ENCODE measurements around the gene CACNA1I.

CACNA1I gene

DNA sequence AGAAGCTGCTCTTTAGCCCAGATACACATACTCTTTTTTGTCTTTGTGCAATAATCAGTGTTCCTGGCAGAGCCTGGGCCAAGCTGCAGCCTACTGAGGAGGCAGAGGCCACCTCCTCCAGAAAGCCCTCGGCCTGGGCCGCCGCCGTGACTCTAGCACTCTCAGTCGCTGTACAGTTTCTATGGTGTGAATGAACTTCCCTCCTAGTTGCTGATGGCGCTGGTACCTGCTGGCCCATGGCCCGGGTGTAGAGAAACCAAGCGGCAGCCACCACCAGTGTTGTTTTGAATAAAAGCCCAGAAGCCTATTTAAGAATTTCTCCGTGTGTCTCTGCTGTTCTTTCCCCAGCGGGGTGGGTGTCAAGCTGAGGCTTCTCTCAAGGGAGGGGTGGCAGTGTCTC lies 118.9 kb downstream of the CACNA1I start:
- WGBS (ENCODE audit: extremely low coverage, insufficient coverage, low lambda C conversion rate) = no CpG with 5 or more reads among the region's 10 CpGs
- Histone ChIP-seq H2BK15ac (replicated peaks; ENCODE audit: low read depth) (no peak overlapping the region), H3K9ac (ENCODE audit: low read length) (no peak overlapping the region), H4K8ac (ENCODE audit: low read depth, low read length) (no peak overlapping the region), H3K36me3 (ENCODE audit: control insufficient read depth, insufficient read depth, low read length) (no peaks in the 10 kb centered on the region), H3K27me3 (ENCODE audit: insufficient read depth, low read length, poor library complexity) (no peaks in the 10 kb centered on the region), H3K4ac (ENCODE audit: low read depth, low read length) (no peak overlapping the region), H3K18ac (ENCODE audit: low read length) (no peak overlapping the region), H2BK120ac (ENCODE audit: low read depth, low read length) (no peak overlapping the region), H3K23ac (ENCODE audit: low read length) (no peak overlapping the region), H3K4me1 (ENCODE audit: control insufficient read depth, low read depth, low read length) (no peaks in the 10 kb centered on the region), H3K56ac (ENCODE audit: low read length) (no peak overlapping the region), H3K79me1 (ENCODE audit: low read length) (no peaks in the 10 kb centered on the region), H3K4me2 (ENCODE audit: low read length) (no peak overlapping the region), H4K5ac (ENCODE audit: low read length) (no peak overlapping the region), H2BK5ac (ENCODE audit: low read length) (no peak overlapping the region), H3K27ac (ENCODE audit: low read depth, low read length) (no peak overlapping the region), H3K79me2 (ENCODE audit: control insufficient read depth, insufficient read depth, low read length) (no peaks in the 10 kb centered on the region), H3K4me3 (ENCODE audit: low read length) (no peak overlapping the region), H2AK5ac (ENCODE audit: low read length) (no peak overlapping the region)
- no peak for DNase-seq

DNA sequence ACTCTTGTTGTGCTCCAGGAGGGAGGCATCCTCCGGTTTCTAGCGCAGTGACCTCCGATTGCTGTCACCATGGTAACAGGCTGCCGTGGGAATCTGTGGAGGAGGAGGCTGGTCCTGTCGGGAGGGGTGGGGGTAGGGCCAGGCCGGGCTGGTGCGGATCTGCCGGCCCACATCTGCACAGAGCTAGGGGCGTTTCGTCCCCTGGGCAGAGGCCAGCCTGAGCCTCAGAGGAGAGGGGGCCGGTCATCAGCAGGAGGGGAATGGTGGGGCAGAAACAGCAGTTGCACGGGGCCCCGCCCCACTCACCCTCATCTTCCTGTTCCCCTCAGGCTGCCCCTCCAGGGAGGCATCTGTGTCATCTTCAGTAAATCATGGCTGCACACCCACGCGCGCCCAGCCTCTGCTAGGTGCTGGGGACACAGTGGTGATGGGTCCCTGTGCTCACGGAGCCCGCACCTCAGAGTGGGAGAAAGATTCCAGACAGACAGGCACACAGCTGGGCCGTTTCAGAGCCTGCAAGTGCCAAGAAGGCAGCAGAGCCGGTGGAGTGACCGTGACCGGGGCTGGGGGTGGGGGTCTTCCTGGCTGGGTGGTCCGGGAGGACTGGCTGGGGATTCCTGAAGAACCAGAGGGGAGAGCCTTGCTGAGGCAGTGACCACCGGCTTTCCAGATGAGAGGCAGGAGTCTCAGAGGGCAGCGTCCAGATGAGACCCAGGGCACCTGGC lies 120.5 kb downstream of the CACNA1I start:
- Histone ChIP-seq H3K9ac (ENCODE audit: low read length) (no peak overlapping the region), H3K27ac (ENCODE audit: low read depth, low read length) (no peak overlapping the region), H4K5ac (ENCODE audit: low read length) (no peak overlapping the region), H2BK5ac (ENCODE audit: low read length) (no peak overlapping the region), H3K18ac (ENCODE audit: low read length) (no peak overlapping the region), H3K4me1 (ENCODE audit: control insufficient read depth, low read depth, low read length) (no peaks in the 10 kb centered on the region), H3K79me2 (ENCODE audit: control insufficient read depth, insufficient read depth, low read length) (no peaks in the 10 kb centered on the region), H3K4ac (ENCODE audit: low read depth, low read length) (no peak overlapping the region), H3K4me2 (ENCODE audit: low read length) (no peak overlapping the region), H2AK5ac (ENCODE audit: low read length) (no peak overlapping the region), H3K4me3 (ENCODE audit: low read length) (no peak overlapping the region), H3K27me3 (ENCODE audit: insufficient read depth, low read length, poor library complexity) (no peaks in the 10 kb centered on the region), H3K23ac (ENCODE audit: low read length) (no peak overlapping the region), H2BK120ac (ENCODE audit: low read depth, low read length) (no peak overlapping the region), H2BK15ac (replicated peaks; ENCODE audit: low read depth) (no peak overlapping the region), H4K8ac (ENCODE audit: low read depth, low read length) (no peak overlapping the region), H3K79me1 (ENCODE audit: low read length) (no peaks in the 10 kb centered on the region), H3K56ac (ENCODE audit: low read length) (no peak overlapping the region), H3K36me3 (ENCODE audit: control insufficient read depth, insufficient read depth, low read length) (no peaks in the 10 kb centered on the region)
- no CpG with 5 or more reads among the region's 25 CpGs for WGBS (ENCODE audit: extremely low coverage, insufficient coverage, low lambda C conversion rate)
- DNase-seq = peak; percentile 46

DNA sequence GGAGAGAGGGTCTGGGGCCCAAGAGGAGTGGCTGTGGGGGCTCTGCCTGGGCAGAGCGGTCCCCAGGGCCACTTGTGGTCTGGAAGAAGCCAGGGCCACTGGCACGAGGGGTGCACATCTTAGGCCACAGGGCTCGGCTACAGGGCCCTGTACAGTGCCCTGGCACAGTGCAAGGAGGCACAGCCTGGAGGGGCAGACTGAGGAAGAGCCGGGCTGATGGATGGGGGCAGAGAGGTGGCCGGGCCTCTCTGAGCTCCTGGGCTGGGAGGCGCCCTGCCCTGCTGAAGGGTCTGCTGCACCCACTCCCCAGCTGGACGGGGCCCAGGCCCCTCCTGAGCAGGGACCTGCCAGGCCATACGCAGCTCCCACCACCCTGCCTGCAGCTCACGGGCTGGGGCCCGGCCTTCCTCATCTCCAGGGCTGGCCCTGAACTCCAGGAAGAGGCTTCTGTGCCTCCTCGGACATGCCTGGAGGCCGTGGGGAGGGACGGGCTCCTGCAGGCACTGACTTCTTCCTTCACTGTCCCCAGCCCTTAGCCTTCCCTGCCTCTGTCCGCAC lies 123.5 kb downstream of the CACNA1I start:
- Histone ChIP-seq H2BK15ac (replicated peaks; ENCODE audit: low read depth) (no peak overlapping the region), H4K5ac (ENCODE audit: low read length) (no peak overlapping the region), H2AK5ac (ENCODE audit: low read length) (no peak overlapping the region), H3K27ac (ENCODE audit: low read depth, low read length) (no peak overlapping the region), H3K56ac (ENCODE audit: low read length) (no peak overlapping the region), H3K4me2 (ENCODE audit: low read length) (no peak overlapping the region), H2BK120ac (ENCODE audit: low read depth, low read length) (no peak overlapping the region), H4K8ac (ENCODE audit: low read depth, low read length) (no peak overlapping the region), H3K36me3 (ENCODE audit: control insufficient read depth, insufficient read depth, low read length) (no peaks in the 10 kb centered on the region), H3K79me2 (ENCODE audit: control insufficient read depth, insufficient read depth, low read length) (no peaks in the 10 kb centered on the region), H3K4me1 (ENCODE audit: control insufficient read depth, low read depth, low read length) (no peaks in the 10 kb centered on the region), H3K4ac (ENCODE audit: low read depth, low read length) (no peak overlapping the region), H3K9ac (ENCODE audit: low read length) (no peak overlapping the region), H3K23ac (ENCODE audit: low read length) (no peak overlapping the region), H3K79me1 (ENCODE audit: low read length) (no peaks in the 10 kb centered on the region), H3K27me3 (ENCODE audit: insufficient read depth, low read length, poor library complexity) (no peaks in the 10 kb centered on the region), H2BK5ac (ENCODE audit: low read length) (no peak overlapping the region), H3K4me3 (ENCODE audit: low read length) (no peak overlapping the region), H3K18ac (ENCODE audit: low read length) (no peak overlapping the region)
- WGBS (ENCODE audit: extremely low coverage, insufficient coverage, low lambda C conversion rate) = no CpG with 5 or more reads among the region's 14 CpGs
- DNase-seq = no peak

DNA sequence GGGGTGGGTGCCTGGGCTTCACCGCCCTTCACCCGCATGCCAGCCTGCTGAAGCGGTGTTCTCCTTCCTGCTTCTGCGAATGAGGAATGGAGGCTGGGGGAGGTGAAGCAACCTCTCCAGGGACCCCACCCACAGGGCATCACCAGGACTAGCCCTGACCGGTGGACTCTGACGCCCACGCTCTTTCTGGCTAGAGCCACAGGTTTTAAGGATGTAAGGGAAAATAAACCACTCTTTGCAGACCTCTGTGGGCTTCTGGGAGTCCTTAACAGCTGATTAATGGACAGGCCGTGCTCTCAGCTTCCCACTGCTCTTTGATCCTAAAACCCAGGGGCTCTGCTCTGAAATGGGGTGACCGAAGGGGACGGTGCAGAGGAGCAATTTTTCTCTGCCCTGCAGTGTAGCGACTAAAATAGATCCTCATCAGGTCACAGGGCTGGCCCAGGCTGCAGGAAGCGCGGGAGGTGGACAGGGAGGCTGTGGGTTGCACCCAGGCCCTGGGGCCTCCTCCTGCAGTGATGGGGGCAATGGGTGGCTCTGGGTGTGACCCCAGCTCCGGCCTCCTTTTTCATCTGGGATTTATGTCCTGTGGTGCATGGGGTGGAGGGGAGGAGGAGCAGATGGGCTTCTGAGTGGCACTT lies 127.4 kb downstream of the CACNA1I start:
- Histone ChIP-seq H3K27me3 (ENCODE audit: insufficient read depth, low read length, poor library complexity) (no peaks in the 10 kb centered on the region), H3K79me2 (ENCODE audit: control insufficient read depth, insufficient read depth, low read length) (no peaks in the 10 kb centered on the region), H4K5ac (ENCODE audit: low read length) (no peak overlapping the region), H3K79me1 (ENCODE audit: low read length) (no peaks in the 10 kb centered on the region), H2BK5ac (ENCODE audit: low read length) (no peak overlapping the region), H3K4ac (ENCODE audit: low read depth, low read length) (no peak overlapping the region), H3K4me2 (ENCODE audit: low read length) (no peak overlapping the region), H3K4me3 (ENCODE audit: low read length) (no peak overlapping the region), H2BK15ac (replicated peaks; ENCODE audit: low read depth) (no peak overlapping the region), H3K56ac (ENCODE audit: low read length) (no peak overlapping the region), H3K18ac (ENCODE audit: low read length) (no peak overlapping the region), H3K36me3 (ENCODE audit: control insufficient read depth, insufficient read depth, low read length) (no peaks in the 10 kb centered on the region), H4K8ac (ENCODE audit: low read depth, low read length) (no peak overlapping the region), H2AK5ac (ENCODE audit: low read length) (no peak overlapping the region), H3K23ac (ENCODE audit: low read length) (no peak overlapping the region), H3K9ac (ENCODE audit: low read length) (no peak overlapping the region), H3K27ac (ENCODE audit: low read depth, low read length) (no peak overlapping the region), H2BK120ac (ENCODE audit: low read depth, low read length) (no peak overlapping the region), H3K4me1 (ENCODE audit: control insufficient read depth, low read depth, low read length) (peaks cover 2% of the 10 kb centered on the region)
- WGBS (ENCODE audit: extremely low coverage, insufficient coverage, low lambda C conversion rate) = no CpG with 5 or more reads among the region's 14 CpGs
- no peak for DNase-seq

DNA sequence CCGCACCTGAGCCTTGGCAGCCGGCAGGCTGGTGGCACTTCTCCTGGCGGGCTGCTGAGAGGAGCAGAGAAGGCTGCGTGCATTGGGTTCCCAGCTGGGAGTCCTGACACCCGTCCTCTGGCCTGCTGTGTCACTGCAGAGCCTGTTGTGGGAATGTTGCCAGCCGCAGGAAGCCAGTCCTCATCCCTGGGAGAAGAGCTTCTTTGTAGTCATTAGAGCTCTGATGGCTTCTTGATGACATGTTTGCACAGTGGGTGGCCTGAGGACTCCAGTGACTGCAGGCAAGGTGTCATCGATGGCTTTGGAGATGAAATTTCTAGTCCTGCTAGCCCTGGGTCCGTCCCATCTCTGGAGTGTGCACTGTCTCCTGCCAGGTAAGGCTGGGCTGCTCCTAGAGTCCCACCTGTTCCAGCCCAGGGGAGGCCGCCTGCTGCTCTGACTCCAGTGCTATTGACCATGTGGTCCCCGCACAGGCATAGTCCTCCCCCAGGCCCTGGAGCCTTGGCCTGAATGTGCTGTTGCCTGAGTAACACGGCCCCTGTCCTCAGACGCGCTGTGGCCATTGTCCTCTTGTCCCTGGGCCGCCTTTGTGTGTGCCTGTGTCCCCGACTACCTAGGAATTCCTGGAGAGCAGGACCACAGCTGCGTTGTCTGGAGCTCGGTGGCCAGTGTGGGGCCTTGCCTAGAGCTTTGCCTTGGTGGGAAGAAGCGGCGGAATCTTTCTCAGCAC lies 129.2 kb downstream of the CACNA1I start:
- no peak overlapping the region for H3K27ac ChIP-seq (ENCODE audit: low read depth, low read length)
- H4K8ac ChIP-seq (ENCODE audit: low read depth, low read length) = no peak overlapping the region
- no peak overlapping the region for H3K4ac ChIP-seq (ENCODE audit: low read depth, low read length)
- no peaks in the 10 kb centered on the region for H3K36me3 ChIP-seq (ENCODE audit: control insufficient read depth, insufficient read depth, low read length)
- H3K23ac ChIP-seq (ENCODE audit: low read length) = no peak overlapping the region
- no peak overlapping the region for H2BK5ac ChIP-seq (ENCODE audit: low read length)
- H3K4me1 ChIP-seq (ENCODE audit: control insufficient read depth, low read depth, low read length) = peaks cover 2% of the 10 kb centered on the region
- no peak overlapping the region for H3K56ac ChIP-seq (ENCODE audit: low read length)
- no CpG with 5 or more reads among the region's 19 CpGs for WGBS (ENCODE audit: extremely low coverage, insufficient coverage, low lambda C conversion rate)
- H3K79me1 ChIP-seq (ENCODE audit: low read length) = no peaks in the 10 kb centered on the region
- no peak overlapping the region for H2BK120ac ChIP-seq (ENCODE audit: low read depth, low read length)
- no peak overlapping the region for H2BK15ac ChIP-seq (replicated peaks; ENCODE audit: low read depth)
- no peak overlapping the region for H3K4me3 ChIP-seq (ENCODE audit: low read length)
- DNase-seq = no peak
- H3K9ac ChIP-seq (ENCODE audit: low read length) = no peak overlapping the region
- no peak overlapping the region for H3K4me2 ChIP-seq (ENCODE audit: low read length)
- H3K79me2 ChIP-seq (ENCODE audit: control insufficient read depth, insufficient read depth, low read length) = no peaks in the 10 kb centered on the region
- H4K5ac ChIP-seq (ENCODE audit: low read length) = no peak overlapping the region
- no peak overlapping the region for H2AK5ac ChIP-seq (ENCODE audit: low read length)
- no peaks in the 10 kb centered on the region for H3K27me3 ChIP-seq (ENCODE audit: insufficient read depth, low read length, poor library complexity)
- no peak overlapping the region for H3K18ac ChIP-seq (ENCODE audit: low read length)

Measured in mesendoderm (in vitro differentiated cells).